Measurements from ENCODE around the gene SLC7A6.

- TF ChIP-seq CTCF (IDR thresholded peaks at IDR 0.05 in 2 of 3, conservative IDR thresholded peaks at IDR 0.05 in 1 of 3; ENCODE audit: borderline replicate concordance in 1 of 3, insufficient read depth in 1 of 3, low read depth in 2 of 3, low read length in 2 of 3) = no peak
- TF ChIP-seq MAX (IDR thresholded peaks at IDR 0.05) = no peak
- TF ChIP-seq CBX3 (IDR thresholded peaks at IDR 0.05; ENCODE audit: low read depth) = no peak
- no peak for TF ChIP-seq ELF1 (IDR thresholded peaks at IDR 0.05; ENCODE audit: borderline replicate concordance, low read depth)
- TF ChIP-seq ZFX (IDR thresholded peaks at IDR 0.05) = no peak
- TF ChIP-seq POLR2AphosphoS5 (IDR thresholded peaks at IDR 0.05; ENCODE audit: low read depth, low read length) = no peak
- no peak for TF ChIP-seq TCF7L2 (IDR thresholded peaks at IDR 0.05; ENCODE audit: borderline replicate concordance, extremely low read depth, insufficient read depth, insufficient read length)
Measured at GRCh38 chr16:68283801-68284598, 19.7 kb downstream of the SLC7A6 start.

All from HCT116 (cell line).